Effector memory CD8-positive, alpha-beta T cell (primary cell): Measurements from ENCODE around the gene PRSS57.
"Not testable (repeated sequence)": the region's sequence is repeated elsewhere in the genome, so short reads cannot be mapped to it uniquely, and the experiment has no call there.

Experiments used
- ATAC-seq: fragments of 150-1000 bp; cut with Tn5 transposase; replicated peaks from 2 replicates; pipeline ENCODE4 v1.10.0; 2021; ENCODE audit warnings: mild to moderate bottlenecking, moderate library complexity
- DNase-seq, 3 experiments: peaks; one replicate each; pipeline ENCODE4 v3.0.0; 2021
- H3K27ac Mint-ChIP-seq, 2 donors: one replicate each; pipeline ENCODE4 v1.8.0; 2022; ENCODE audit warnings: mild to moderate bottlenecking in 2 of 2, mixed read lengths in 2 of 2, moderate library complexity in 2 of 2
- H3K27me3 Mint-ChIP-seq, 2 donors: one replicate each; pipeline ENCODE4 v1.8.0; 2022; ENCODE audit warnings: mixed read lengths in 2 of 2
- H3K36me3 Mint-ChIP-seq: one replicate; pipeline ENCODE4 v1.8.0; 2022; ENCODE audit warnings: mild to moderate bottlenecking, moderate library complexity, mixed read lengths; ENCODE audit not compliant: insufficient read depth
- H3K4me1 Mint-ChIP-seq, 2 donors: one replicate each; pipeline ENCODE4 v1.8.0; 2022; ENCODE audit warnings: low read depth in 2 of 2, mixed read lengths in 2 of 2
- H3K4me3 Mint-ChIP-seq, 2 donors: one replicate each; pipeline ENCODE4 v1.8.0; 2022; ENCODE audit warnings: mild to moderate bottlenecking in 2 of 2, mixed read lengths in 2 of 2, moderate library complexity in 2 of 2
- H3K9me3 Mint-ChIP-seq, 2 donors: one replicate each; pipeline ENCODE4 v1.8.0; 2022; ENCODE audit warnings: mixed read lengths in 2 of 2

PRSS57 gene

DNA sequence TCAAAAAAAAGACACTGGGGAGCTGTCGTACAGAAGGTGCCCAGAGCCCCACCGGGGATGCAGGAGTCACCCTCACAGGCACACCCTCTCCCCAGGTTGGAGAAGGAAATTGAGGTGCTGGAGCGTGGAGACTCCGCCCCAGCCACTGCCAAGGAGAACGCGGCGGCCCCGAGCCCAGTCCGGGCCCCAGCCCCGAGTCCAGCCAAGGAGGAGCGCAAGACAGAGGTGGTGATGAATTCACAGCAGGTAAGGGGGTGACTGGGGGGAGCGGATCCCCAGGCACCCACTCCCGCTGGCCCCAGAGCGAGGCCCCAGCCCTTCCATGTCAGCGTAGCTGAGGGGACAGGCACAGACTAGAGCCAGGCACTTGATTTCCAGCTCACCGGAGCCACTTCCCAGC is 35.7 kb upstream of the PRSS57 start:
- no peak overlapping the region for H3K27ac Mint-ChIP-seq
- peaks cover 10% of the 10 kb centered on the region for H3K36me3 Mint-ChIP-seq
- DNase-seq (no peak), ATAC-seq (no peak)
- peaks cover 0 to 7% of the 10 kb centered on the region in 2 donors for H3K27me3 Mint-ChIP-seq
- no peaks in the 10 kb centered on the region for H3K9me3 Mint-ChIP-seq
- no peak overlapping the region for H3K4me3 Mint-ChIP-seq
- peaks cover 13 to 15% of the 10 kb centered on the region in 2 donors for H3K4me1 Mint-ChIP-seq

DNA sequence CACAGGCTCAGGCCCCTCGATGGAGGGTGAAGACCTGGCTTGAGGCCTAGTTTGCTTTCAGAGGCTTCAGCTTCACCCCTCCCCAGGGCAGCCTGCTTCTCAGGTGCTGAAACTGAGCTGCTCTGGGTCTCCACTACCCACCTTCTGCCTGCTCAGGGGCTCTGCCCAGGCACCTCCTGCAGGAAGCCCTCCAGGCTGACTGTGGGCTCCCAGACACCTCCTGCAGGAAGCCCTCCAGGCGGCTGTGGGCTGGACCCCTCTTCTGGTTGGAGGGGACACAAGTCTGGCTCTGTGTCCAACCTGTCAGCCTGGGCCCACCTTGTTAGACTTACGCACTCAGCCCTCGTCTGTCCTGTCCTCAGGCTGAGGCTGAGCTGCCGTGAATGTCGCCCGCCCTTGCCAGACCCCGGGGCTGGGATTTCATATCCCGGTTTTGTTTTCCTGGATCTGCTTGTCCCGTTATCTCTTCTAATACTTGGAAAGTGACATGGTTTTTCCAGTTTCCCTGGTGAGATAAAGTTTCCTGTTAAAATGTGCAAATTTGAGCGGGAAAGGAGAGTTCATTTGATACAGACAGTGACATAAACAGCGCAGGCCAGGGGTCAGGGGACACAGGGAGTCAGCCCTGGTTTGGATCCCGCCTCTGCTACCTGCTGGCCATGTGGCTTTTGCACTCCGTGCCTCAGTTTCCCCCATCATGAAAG is 34.9 kb upstream of the PRSS57 start:
- H3K4me1 Mint-ChIP-seq = peaks cover 13 to 15% of the 10 kb centered on the region in 2 donors
- peaks cover 10% of the 10 kb centered on the region for H3K36me3 Mint-ChIP-seq
- H3K9me3 Mint-ChIP-seq = no peaks in the 10 kb centered on the region
- peaks cover 0 to 13% of the 10 kb centered on the region in 2 donors for H3K27me3 Mint-ChIP-seq
- no peak overlapping the region for H3K27ac Mint-ChIP-seq
- DNase-seq = no peak
- H3K4me3 Mint-ChIP-seq = no peak overlapping the region
- no peak for ATAC-seq

DNA sequence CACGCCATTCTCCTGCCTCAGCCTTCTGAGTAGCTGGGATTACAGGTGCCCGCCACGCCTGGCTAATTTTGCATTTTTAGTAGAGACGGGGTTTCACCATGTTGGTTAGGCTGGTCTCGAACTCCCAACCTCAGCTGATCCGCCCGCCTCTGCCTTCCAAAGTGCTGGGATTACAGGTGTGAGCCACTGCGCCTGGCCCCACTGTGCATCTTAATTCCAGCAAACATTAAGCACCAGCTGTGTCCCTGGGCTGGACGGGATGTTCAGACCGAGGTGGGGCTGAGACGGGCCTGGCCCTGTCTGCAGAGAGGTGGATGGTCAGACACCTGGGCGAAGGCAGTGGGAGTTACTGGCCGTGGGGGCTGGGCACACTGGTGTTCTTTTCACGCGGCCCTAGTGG is 34.3 kb upstream of the PRSS57 start:
- Mint-ChIP-seq H3K27me3 (peaks cover 0 to 13% of the 10 kb centered on the region in 2 donors), H3K4me1 (peaks cover 13 to 15% of the 10 kb centered on the region in 2 donors)
- not testable (repeated sequence) for ATAC-seq, DNase-seq, H3K9me3 Mint-ChIP-seq, H3K27ac Mint-ChIP-seq, H3K4me3 Mint-ChIP-seq, H3K36me3 Mint-ChIP-seq

DNA sequence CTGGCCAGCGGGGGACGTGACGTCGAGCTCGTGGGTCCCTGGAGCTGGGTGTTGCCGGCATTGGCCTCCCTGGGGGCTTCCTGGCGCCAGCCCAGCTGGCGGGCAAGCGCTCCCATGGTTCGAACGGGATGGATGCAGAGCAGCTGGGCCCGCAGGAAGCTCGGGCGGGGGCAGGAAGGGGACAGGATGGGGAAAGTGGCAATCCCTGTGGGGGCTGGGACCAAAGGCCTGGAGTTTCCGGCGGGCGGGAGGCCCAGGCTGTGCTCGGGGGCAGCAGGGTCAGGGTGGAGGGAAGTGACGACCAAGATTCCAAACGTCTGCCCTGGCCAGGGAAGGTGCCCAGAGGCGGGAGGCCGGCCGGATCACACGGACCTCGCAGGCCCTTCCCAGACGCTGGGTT is 32.8 kb upstream of the PRSS57 start:
- no peak for ATAC-seq
- Mint-ChIP-seq H3K4me1 (peaks cover 4 to 5% of the 10 kb centered on the region in 2 donors), H3K27me3 (peaks cover 6 to 23% of the 10 kb centered on the region in 2 donors), H3K36me3 (peaks cover 6% of the 10 kb centered on the region), H3K27ac (no peak overlapping the region), H3K9me3 (no peaks in the 10 kb centered on the region), H3K4me3 (no peak overlapping the region)
- DNase-seq = no peak

DNA sequence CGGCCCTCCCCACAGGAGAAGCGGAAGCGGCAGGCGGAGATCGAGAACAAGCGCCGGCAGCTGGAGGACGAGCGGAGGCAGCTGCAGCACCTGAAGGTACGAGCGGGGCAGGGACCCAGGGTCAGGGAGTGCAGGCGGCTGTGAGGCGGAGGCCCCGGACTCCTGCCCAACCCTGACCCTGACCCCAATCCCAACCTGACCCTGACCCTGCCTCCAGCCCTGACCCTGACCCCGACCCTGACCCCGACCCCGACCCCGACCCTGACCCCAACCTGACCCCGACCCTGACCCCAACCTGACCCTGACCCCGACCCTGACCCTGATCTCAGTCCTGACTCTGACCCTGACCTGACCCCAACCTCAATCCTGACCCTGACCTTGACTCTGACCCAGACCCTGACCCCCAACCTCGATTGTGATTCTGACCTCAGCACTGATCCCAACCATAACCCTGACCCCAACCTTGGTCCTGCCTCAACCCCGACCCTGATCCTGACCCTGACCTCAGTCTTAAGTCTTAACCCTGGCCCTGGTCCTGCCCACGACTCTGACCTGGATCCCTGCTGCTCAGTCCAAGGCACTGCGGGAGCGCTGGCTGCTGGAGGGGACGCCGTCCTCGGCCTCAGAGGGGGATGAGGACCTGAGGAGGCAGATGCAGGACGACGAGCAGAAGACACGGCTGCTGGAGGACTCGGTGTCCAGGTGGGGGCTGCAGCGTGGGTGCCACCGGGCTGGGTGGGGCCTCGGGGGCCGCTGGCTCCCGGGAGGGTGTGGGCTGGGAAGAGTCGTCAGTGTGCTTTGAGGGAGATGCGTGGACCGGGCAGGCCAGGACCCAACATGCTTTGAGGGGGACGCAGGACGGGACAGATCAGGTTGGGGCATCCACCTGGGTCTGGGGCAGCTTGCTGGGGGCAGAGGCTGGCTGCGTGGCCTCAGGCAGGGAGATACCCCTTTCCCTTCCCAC is 32.0 kb upstream of the PRSS57 start:
- no peak overlapping the region for H3K27ac Mint-ChIP-seq
- peaks cover 6 to 30% of the 10 kb centered on the region in 2 donors for H3K27me3 Mint-ChIP-seq
- no peak overlapping the region for H3K4me3 Mint-ChIP-seq
- DNase-seq (no peak), ATAC-seq (no peak)
- no peaks in the 10 kb centered on the region for H3K4me1 Mint-ChIP-seq
- peaks cover 7% of the 10 kb centered on the region for H3K36me3 Mint-ChIP-seq
- no peaks in the 10 kb centered on the region for H3K9me3 Mint-ChIP-seq

DNA sequence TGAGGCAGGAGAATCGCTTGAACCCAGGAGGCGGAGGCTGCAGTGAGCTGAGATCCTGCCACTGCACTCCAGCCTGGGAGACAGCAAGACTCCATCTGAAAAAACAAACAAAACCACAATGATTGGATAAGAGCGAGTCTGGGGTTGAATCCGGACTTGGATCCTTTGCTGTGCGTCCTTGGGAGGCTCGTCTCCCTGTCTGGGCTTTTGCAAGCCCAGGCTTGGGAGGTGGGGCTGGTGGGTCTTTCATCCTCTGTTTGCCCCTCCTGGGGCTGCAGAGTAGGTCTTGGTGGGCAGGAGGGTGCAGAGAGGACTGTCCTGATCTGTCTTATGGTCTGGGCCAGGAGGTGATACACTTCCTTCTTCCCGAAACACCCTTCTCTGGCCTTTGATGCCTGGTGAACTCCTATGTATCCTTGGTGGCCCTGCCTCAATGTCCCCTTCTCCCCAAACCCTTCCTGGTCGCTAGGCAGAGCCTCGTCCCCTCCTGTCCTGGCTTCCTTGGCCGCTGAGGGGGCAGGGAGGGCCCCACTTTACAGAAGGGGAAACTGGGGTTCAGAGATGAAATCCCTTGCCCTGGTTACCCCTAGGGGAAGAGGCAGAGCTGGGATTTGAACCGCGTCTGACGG is 30.3 kb upstream of the PRSS57 start:
- no peak for ATAC-seq
- peaks cover 6 to 40% of the 10 kb centered on the region in 2 donors for H3K27me3 Mint-ChIP-seq
- peaks cover 6% of the 10 kb centered on the region for H3K36me3 Mint-ChIP-seq
- DNase-seq = no peak
- H3K27ac Mint-ChIP-seq = no peak overlapping the region
- H3K4me3 Mint-ChIP-seq = no peak overlapping the region
- H3K9me3 Mint-ChIP-seq = no peaks in the 10 kb centered on the region
- H3K4me1 Mint-ChIP-seq = no peaks in the 10 kb centered on the region

DNA sequence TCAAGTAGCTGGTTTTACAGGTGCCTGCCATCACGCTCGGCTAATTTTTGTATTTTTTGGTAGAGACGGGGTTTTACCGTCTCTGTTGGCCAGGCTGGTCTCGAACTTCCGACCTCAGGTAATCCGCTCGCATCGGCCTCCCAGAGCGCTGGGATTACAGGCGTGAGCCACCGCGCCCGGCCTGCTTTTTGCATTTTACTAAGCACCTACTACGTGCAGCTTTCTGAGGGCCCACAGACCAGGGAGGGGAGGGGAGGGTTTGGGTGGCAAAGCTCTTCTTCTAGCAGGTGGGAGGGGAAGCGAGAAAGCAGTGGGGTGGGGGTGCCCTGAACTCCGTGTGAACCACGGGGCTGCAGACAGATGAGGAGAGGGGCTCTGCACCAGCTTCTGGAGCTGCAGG is 28.5 kb upstream of the PRSS57 start:
- H3K36me3 Mint-ChIP-seq = peaks cover 6% of the 10 kb centered on the region
- no peak for ATAC-seq
- peaks cover 8 to 45% of the 10 kb centered on the region in 2 donors for H3K27me3 Mint-ChIP-seq

DNA sequence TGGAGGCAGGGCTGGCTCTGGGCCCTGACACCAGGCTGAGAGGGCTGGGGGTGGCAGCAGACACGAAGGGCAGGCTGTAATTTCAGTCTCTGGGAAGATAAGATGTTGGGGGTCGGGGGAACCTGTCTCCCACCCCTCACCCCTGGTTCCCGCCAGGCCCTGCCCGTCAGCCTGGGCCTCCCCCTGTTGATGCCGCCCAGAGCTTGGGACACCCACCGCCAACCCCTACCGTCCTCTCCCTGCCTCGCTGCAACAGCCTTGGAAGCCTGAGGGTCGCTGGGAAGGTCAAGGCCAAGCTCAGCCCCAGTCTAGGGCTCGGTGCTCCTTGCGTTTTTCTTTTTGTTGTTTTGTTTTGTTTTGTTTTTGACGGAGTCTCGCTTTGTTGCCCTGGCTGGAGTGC is 28.0 kb upstream of the PRSS57 start:
- Mint-ChIP-seq H3K9me3 (no peaks in the 10 kb centered on the region), H3K27me3 (peaks cover 13 to 50% of the 10 kb centered on the region in 2 donors), H3K27ac (no peak overlapping the region), H3K36me3 (peaks cover 4% of the 10 kb centered on the region), H3K4me3 (no peak overlapping the region), H3K4me1 (no peaks in the 10 kb centered on the region)
- no peak for ATAC-seq
- DNase-seq = no peak

More for the DNA sequence above, 28.5 kb upstream of the PRSS57 start:
- no peaks in the 10 kb centered on the region for H3K4me1 Mint-ChIP-seq
- H3K9me3 Mint-ChIP-seq = no peaks in the 10 kb centered on the region
- H3K4me3 Mint-ChIP-seq = no peak overlapping the region
- no peak overlapping the region for H3K27ac Mint-ChIP-seq
- no peak for DNase-seq

DNA sequence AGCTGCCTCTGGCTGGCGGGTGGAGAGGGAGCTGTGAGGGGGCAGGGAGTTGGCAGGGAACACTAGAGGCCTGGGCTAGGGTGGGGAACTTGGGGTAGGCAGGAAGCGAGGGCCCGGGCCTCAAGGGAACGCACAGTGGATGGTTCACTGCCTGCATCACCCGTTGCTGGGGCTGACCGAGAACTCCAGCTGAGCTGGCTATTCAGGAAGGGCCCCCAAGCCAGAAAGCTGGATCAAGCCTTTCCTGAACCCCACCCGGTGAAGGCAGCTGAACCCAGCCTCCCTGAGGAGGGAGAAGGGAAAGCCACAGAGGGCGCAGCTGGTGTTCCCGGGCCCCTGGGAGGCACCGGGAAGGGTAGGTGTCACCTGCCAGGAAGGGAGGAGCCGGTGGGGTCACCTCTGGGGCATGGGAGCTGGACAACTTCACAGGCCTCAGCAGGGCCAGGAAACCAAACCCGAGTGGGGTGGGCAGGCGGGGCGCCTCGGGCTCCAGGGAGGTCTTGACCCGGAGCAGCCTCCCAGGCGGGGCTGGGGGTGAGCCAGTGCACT is 27.4 kb upstream of the PRSS57 start:
- Mint-ChIP-seq H3K27me3 (peaks cover 18 to 56% of the 10 kb centered on the region in 2 donors), H3K36me3 (peaks cover 3% of the 10 kb centered on the region), H3K9me3 (no peaks in the 10 kb centered on the region), H3K4me1 (no peaks in the 10 kb centered on the region), H3K4me3 (no peak overlapping the region), H3K27ac (no peak overlapping the region)
- ATAC-seq (no peak), DNase-seq (no peak)

DNA sequence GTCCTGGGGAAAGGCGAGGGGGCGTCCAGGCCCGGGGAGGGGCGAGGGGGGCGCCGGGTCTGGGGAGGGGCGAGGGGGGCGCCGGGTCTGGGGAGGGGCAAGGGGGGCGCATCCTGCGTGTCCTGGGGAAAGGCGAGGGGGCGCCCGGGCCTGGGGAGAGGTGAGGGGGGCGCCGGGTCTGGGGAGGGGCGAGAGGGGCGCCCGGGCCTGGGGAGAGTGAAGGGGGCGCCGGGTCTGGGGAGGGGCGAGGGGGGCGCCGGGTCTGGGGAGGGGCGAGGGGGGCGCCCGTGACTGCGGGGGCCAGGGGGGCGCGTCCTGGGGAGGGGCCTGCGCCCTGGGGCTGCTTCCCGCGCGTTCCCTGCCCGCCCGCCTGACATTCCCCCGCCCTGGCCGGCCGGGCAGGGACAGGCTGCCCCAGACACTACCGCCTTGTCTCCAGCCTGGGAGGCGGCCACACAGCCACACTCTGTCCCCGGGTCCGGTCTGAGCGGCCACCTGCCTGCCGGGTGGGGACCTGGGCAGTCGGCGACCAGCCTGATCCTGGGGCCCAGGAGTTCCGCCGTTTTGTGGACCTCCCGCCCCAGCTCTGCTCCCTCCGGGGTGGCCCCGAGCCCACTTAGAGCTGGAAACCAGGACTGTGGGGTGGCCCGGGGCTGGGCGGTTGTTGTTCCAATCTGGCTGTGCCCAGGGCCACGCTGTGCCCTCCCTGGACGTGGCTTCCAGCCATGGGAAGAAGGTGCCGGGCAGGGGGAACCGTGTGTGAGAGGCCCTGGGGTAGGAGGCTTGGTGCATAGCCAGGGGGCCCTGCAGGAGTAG is 25.3 kb upstream of the PRSS57 start:
- Mint-ChIP-seq H3K4me3 (no peak overlapping the region), H3K36me3 (peaks cover 3% of the 10 kb centered on the region), H3K27ac (no peak overlapping the region), H3K27me3 (peaks cover 23 to 57% of the 10 kb centered on the region in 2 donors), H3K9me3 (peaks cover 2 to 3% of the 10 kb centered on the region in 2 donors), H3K4me1 (no peaks in the 10 kb centered on the region)
- no peak for DNase-seq
- no peak for ATAC-seq

DNA sequence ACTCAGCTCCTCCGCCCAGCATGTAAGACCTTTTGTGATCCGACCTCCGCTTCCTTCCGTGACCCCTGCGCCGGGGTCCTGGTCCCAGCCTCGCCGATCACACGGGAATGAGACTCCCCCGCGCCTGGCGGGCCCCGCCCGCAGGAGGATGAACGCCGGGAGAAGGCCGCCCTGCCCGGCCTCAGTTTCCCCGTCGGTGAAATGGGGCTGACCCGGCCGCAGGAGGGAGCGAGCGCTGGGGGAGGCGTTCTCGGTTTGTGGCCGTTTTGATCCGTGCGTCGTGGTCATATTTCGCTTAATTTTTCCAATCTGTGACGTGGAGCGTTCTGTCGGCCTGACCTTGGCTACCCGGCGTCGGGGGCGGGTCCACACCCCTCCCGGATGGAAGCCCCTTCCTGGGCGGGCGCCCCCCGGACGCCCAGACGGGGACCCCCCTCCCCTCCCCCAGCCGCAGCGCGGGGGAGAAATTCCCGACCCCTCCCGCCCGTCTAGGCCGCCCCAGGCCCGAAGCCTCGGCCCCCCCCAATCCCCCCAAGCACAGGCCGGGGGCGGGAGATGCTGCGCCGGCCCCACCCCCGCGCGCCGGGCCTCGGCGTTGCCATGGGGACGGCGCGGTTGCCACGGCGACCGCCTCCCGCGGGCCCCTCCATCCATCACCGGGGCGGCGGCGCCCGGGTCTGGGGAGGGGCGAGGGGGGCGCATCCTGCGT is 24.5 kb upstream of the PRSS57 start:
- peaks cover 3% of the 10 kb centered on the region for H3K36me3 Mint-ChIP-seq
- H3K27me3 Mint-ChIP-seq = peaks cover 27 to 62% of the 10 kb centered on the region in 2 donors
- peaks cover 6 to 8% of the 10 kb centered on the region in 2 donors for H3K9me3 Mint-ChIP-seq
- no peak overlapping the region for H3K4me3 Mint-ChIP-seq
- no peaks in the 10 kb centered on the region for H3K4me1 Mint-ChIP-seq
- no peak for DNase-seq
- ATAC-seq = no peak
- H3K27ac Mint-ChIP-seq = no peak overlapping the region

DNA sequence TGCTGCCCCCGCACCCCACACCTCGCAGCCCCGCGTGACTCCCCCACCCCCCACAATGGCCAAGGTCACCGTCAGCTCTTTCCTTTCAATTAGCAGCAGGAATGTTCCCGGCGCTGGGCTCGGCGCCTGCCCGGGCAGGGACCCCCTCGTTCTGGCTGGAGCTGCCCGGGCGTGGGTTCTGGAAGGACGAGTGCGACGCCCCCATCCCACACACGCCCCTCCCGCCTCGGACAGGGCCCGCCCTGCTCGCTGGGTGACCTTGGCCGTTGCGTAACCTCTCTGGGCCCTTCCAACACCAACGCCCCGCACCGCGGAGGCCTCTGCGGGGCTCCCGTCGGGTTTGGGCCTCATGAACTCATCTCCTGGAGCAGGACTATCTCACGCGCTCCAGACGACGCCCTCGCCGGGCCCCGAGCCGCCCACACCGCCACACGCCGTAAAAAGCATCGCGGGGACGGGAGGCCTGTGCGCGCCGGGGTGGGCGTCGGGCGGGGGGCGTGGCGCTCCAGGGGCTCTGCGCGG is 23.8 kb upstream of the PRSS57 start:
- H3K36me3 Mint-ChIP-seq = peaks cover 3% of the 10 kb centered on the region
- H3K27ac Mint-ChIP-seq = no peak overlapping the region
- DNase-seq (no peak), ATAC-seq (no peak)
- H3K9me3 Mint-ChIP-seq = peaks cover 6 to 8% of the 10 kb centered on the region in 2 donors
- no peaks in the 10 kb centered on the region for H3K4me1 Mint-ChIP-seq
- H3K4me3 Mint-ChIP-seq = no peak overlapping the region
- peaks cover 27 to 62% of the 10 kb centered on the region in 2 donors for H3K27me3 Mint-ChIP-seq
